Activated CD8-positive, alpha-beta memory T cell treated with anti-CD3 and anti-CD28 coated beads for 36 hours (primary cell): ENCODE data around the gene RTL10. TPM values are rescaled to one million over a fixed set of nuclear protein-coding genes. Genes with fewer than 3 reads are reported as not detected.
"Not testable (repeated sequence)": the region's sequence is repeated elsewhere in the genome, so short reads cannot be mapped to it uniquely, and the experiment has no call there.

Source experiments
- CTCF ChIA-PET: fragments of 350-600 bp; sonication (Branson Sonifier 250); formaldehyde crosslinking; loops from one replicate; lab custom pipeline; 2021; ENCODE audit warnings: antibody characterized with exemption; lab: Charles Lee
- POLR2A ChIA-PET: fragments of 350-600 bp; sonication (Branson Sonifier 250); formaldehyde crosslinking; loops from one replicate; lab custom pipeline; 2021; ENCODE audit warnings: antibody characterized with exemption; lab: Charles Lee
- total RNA-seq, 2 experiments: library from RNA; stranded (reverse); gene quantifications; one replicate each; pipeline ENCODE4 v1.2.3, GENCODE V29; 2021

The RTL10 gene
- total RNA-seq, 2 experiments from 2014 or later: 17.9 to 20.6 TPM

DNA sequence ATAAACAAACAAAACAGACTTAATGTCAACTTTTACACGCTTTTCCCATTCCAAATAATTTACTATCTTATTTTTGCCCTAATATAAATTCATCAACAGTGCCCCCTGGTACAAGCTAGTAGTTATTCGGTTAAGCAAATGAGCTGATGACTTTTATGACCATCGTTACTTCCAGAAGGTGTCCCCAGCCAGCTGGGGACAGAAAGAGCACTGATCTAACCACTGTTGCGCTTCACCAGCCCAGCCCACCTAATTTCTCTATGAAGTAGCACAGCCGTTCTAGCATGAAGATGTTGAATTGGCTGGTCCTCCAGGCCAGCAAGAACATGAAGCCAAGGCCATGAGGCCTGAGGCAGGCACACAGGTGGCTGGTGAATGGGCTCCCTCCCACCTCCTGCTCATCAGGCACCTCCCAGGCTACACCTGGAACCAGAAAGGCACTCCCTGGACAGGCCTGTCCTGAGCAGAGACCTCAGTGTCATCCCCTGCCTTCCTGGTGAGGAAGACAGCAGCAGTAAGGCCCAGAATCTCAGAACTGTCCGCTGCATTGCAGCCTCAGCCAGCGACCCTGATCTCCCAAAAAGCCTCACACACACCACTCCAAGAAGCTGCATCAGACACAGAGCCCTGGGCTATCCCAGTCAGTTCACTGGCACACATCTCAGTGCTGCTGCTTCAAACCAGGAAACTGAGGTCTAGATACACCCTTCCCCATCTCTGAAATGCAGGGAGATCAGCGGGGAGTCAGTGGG lies 12.9 kb downstream of the RTL10 start:
- CTCF ChIA-PET: no interaction called here
- POLR2A ChIA-PET: no interaction called here

DNA sequence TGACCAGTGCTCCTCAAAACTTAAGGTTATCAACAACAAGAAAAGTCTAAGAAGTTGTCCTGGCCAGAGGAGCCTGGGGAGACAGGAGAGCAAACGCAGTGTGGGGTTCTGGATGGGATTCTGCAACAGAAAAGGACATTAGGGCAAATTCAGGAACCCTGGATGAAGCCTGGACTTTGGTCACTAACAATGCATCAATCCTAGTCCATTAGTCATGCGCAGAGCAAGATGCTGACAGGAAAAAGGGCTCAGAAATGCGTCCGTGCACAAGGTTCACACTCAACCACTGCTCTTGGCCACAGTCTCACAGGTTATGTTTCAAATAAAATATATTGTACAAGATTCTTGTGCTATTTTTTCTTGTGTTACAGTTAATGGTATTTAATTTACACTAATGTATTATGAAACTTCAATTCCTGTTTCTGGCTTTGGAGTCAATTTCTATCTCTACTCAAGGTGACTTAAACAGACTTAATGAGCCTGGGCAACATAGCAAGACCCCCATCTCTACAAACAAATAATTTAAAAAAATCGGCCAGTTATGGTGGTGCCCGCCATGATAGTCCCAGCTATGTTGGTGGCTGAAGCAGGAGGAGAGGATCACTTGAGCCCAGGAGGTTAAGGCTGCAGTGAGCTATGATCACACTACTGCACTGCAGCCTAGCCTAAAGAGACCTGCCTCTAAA lies 13.6 kb downstream of the RTL10 start:
- CTCF ChIA-PET: interaction anchor here (0.8 kb wide), 1 partner anchor 69 kb away, joined by 4 read pairs; no protein-coding TSS in a partner anchor
- POLR2A ChIA-PET: no interaction called here

DNA sequence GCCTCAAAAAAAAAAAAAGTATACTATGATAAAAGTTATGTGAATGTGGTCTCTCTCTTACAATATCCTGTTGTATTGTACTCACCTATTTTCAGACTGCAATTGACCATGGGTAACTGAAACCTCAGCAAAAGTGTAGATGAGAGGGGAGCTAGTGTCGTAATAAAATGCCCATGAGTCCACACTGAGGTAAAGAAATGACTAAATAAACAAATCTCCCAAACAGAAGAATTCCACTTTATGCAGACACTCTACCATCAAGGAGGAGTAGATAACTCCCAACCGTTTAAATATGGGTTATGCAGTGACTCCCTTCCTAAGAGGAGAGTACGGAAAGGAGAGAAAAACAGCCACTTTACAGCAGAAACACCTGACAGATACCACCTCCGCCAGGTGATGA lies 14.6 kb downstream of the RTL10 start:
- ChIA-PET CTCF (no interaction called here), POLR2A (no interaction called here)

DNA sequence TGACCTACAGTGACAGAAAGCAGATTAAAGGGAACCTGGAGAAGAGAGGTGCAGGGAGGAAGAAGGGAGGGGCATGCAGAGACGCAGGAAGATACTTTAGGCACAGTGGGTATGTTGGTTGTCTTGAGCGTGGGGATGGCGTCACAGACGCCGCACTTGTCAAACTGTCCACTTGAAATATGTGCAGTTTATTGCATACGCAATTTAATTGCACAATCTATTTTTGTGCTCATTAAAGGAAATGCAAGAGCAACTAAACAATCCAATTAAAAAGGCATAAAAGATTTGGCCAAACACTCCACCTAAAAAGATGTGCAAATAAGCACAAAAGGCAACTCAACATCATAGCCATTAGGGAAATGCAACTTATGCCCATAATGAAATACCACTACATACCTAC lies 16.8 kb downstream of the RTL10 start:
- POLR2A ChIA-PET: no interaction called here
- CTCF ChIA-PET: no interaction called here

DNA sequence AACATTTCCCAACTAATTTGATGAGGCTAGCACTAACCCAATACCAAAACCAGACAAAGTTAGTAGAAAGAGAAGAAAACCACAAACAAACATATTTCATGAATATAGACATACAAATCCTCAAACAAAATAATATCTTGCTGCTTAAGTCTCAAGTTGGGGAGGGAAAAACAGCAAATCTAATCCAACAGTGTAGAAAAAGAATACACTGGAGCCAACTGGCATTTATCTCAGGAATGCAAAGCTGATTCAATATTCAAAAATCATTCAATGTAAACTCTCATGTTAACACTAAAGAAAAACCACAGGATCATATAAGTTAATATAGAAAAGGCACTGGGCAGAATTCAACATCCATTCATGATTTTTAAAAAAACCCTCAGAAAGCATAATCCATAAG lies 18.2 kb downstream of the RTL10 start:
- ChIA-PET POLR2A (interaction anchor here (0.5 kb wide), 1 partner anchor 122 kb away, joined by 4 read pairs; no protein-coding TSS in a partner anchor), CTCF (no interaction called here)

DNA sequence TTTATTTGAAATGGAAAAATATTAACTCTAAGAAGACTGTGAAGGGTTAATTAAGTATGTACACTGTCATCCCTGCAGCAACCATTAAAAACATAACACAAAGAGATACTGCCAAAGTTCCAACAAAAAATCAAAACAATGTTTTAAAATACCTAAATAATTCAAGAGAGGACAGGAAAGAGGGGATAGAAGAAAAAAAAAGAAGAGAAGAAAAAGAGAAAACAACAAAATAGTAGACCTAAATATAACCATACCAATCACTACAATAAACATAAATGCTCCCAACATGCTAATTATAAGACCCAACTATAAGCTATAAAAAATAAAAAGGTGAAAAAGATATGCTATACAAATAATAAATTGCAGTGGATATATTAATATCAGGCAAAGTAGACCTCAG lies 20.1 kb downstream of the RTL10 start:
- CTCF ChIA-PET: no interaction called here
- POLR2A ChIA-PET: no interaction called here

DNA sequence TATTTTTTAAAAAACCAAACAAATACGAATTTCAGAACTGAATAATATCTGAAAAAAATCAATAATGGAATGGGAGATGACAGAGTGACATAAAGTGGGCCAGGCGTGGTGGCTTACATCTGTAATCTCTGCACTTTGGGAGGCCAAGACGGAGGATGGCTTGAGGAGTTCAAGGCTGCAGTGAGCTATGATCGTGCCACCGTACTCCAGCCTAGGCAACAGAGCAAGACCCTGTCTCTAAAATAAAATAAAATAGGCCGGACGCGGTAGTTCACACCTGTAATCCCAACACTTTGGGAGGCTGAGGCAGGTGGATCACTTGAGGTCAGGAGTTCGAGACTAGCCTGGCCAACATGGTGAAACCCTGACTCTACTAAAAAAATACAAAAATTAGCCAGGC lies 21.3 kb downstream of the RTL10 start:
- CTCF ChIA-PET: interaction anchor here (1.7 kb wide), 1 partner anchor 77 kb away, joined by 5 read pairs; no protein-coding TSS in a partner anchor
- POLR2A ChIA-PET: not testable (repeated sequence)

DNA sequence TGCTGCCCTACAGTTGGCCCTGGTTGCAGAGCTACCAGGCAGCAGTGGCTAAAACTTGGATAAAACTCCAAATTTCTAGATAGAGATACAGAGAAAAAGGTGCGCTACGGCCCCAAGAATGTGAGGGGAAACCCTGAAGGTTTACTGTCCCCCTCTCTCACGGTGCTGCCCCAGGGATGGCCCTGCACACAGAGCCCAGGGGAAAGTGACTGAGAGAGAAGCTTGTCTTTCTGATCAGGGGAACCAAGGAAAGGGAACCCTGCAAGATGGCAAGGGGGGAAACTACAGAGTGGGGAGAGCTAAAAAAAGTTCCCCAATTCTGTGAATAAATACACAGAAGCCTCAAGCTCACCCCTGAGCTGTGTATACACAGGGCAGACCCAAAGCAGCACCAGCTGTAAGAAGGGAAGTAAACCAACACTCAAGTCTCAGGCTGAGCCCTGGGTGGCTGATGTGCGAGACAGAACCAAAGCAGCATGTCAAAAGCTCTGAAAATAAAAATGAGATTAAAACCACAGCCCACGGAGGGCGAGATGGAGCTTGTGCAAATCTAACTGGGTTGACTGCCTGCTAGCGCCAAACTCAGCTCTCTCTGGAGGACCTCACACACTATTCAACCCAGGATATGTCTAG lies 22.1 kb downstream of the RTL10 start:
- ChIA-PET POLR2A (interaction anchor here (0.9 kb wide), 1 partner anchor 60 kb away, joined by 3 read pairs; no protein-coding TSS in a partner anchor), CTCF (interaction anchor here (0.6 to 1.7 kb wide), 3 partner anchors 16 to 78 kb away, joined by 3 to 6 read pairs (median 5); no protein-coding TSS in a partner anchor)

DNA sequence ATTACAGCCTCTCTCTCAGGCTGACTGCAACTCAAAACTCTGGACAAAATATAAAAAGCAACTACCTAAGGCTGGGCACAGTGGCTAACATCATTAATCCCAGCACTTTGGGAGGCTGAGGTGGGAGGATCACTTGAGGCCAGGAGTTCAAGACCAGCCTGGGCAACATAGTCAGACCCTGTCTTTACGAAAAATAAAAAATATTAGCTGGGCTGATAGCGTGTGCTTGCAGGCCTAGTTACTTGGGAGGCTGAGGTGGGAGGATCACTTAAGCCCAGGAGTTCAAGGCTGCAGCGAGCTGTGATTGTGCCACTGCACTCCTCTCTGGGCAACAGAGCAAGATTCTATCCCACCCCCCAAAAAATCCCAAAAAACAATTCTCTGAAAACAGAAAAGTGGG lies 22.7 kb downstream of the RTL10 start:
- POLR2A ChIA-PET: interaction anchor here (0.9 kb wide), 1 partner anchor 60 kb away, joined by 3 read pairs; no protein-coding TSS in a partner anchor
- CTCF ChIA-PET: interaction anchor here (1.2 to 1.7 kb wide), 2 partner anchors 20 to 78 kb away, joined by 5 to 6 read pairs; no protein-coding TSS in a partner anchor

DNA sequence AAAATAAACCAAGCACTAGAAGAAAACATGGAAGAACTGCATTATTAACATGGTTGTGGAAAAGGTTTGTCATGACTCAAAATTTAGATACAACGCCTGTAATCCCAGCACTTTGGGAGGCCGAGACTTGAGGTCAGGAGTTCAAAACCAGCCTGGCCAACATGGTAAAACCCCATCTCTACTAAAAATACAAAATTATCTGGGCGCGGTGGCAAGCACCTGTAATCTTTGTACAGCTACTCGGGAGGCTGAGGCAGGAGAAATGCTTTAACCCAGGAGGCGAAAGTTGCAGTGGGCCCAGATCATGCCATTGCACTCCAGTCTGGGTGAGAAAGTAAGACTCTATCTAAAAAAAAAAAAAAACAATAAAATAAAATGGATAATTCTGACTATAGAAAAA lies 23.7 kb downstream of the RTL10 start:
- ChIA-PET CTCF (no interaction called here), POLR2A (no interaction called here)

DNA sequence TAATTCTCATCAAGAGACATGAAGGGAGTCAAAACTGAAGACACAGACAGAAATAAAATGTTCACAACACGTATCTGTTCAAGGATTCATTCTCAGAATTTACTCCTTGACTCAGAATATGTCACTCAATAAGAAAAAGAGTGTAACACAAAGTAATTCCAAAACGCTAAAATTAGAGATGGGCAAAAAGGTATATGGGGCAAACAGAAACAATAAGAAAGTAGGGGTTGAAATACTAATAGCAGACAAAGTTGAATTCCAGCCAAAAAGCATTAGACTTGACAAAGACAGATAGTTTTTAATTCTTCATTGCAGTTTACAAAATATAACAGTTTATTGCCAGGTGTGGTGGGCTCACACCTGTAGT lies 26.7 kb downstream of the RTL10 start:
- POLR2A ChIA-PET: interaction anchor here (0.6 kb wide), 1 partner anchor 590 kb away, joined by 3 read pairs; no protein-coding TSS in a partner anchor
- CTCF ChIA-PET: no interaction called here

DNA sequence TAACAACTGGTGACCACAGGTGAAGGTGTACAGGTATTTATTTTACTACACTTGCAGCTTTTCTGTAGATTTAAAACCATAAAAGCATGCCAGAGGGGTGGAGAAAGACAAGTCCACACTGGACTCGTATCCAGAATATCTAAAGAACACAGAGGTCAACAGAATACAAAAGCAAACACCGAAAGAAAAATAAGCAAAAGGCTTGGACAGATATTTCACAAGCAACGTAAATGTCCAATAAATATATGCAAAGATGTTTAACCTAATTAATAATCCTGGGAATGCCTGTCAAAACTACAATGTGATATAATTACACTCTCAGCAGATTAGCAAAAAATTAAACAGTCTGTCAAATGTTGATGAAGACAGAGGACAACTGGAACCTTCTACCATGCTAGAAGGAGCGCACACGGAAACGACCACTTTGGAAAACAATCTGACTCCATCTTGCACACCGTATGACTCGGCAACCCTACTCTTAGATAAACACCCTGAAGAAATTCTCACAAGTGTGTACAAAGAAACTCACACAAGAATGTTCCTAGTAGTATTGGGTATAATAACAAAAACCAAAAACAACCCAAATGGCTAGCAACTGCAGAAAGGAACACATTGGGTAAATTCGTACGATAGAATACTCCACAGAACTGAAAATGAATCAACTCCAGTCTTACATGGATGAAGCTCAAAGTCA lies 27.2 kb downstream of the RTL10 start:
- POLR2A ChIA-PET: interaction anchor here (0.6 kb wide), 1 partner anchor 591 kb away, joined by 3 read pairs; no protein-coding TSS in a partner anchor
- CTCF ChIA-PET: no interaction called here

DNA sequence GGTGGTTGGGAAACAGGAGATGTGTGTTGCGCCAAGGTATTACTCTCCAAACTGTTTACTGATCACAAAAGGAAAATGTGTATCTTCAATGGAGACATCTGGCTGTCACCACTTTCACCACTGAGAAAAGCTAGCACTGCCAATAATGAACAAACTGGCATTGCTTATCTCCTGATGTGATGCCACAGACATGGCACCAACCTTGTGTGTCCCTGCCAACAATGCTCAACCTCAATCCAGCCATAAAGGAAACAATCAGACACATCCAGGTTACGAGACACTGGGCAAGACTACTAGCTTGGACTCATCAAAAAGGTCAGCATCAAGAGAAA lies 28.1 kb downstream of the RTL10 start:
- ChIA-PET CTCF (no interaction called here), POLR2A (no interaction called here)

DNA sequence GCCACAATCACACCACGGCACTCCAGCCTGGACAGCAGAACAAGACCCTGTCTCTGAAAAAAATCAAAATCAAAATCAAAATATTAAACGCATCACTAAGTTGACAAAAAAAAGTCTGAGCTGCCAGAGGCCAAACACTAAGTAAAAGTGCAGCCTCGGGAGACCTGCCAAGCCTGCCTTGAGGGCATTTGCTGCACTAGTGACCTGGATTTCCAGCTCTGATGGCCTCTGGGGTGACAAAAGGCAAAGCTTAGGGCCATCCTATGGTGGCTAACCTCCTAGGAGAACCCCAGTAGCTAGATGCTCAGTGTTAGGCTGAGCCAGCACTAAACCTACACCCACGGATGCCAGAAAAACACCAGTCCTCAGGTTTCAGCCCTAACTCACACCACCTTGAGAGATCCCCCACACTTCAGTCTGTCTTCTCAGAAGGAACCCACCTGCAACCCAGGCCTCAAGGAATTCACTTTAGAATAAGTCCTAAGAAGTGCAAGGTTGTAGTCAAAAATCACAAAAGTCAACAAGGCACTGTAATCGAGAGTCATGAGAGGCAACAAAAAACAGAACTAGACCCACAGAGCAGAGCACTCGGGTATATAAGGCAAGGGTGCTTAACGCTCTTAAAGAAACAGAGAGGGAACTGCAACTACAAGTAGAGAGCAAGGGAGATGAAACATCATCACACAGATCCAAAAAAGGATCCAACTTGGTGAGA lies 28.6 kb downstream of the RTL10 start:
- ChIA-PET CTCF (no interaction called here), POLR2A (no interaction called here)

DNA sequence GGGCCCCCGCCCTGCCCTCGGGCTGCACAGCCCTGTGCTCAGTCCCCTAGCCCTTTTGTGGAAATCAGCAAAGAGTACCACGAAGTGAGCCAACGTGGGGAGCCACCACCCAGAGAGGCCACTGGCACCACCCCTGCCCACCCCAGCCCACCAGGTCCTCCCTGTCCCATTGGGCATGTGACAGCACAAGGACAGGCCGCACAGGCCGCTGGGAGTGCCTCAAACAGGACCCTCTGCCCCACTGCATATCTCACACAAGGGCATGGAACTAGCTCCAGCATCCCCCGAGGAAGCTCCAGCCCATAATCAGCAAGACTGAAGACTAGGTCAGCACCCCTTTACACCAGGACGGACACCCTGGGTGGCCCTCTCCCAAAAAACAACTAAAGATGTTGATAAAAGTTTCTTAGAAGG lies 29.7 kb downstream of the RTL10 start:
- ChIA-PET CTCF (no interaction called here), POLR2A (no interaction called here)

DNA sequence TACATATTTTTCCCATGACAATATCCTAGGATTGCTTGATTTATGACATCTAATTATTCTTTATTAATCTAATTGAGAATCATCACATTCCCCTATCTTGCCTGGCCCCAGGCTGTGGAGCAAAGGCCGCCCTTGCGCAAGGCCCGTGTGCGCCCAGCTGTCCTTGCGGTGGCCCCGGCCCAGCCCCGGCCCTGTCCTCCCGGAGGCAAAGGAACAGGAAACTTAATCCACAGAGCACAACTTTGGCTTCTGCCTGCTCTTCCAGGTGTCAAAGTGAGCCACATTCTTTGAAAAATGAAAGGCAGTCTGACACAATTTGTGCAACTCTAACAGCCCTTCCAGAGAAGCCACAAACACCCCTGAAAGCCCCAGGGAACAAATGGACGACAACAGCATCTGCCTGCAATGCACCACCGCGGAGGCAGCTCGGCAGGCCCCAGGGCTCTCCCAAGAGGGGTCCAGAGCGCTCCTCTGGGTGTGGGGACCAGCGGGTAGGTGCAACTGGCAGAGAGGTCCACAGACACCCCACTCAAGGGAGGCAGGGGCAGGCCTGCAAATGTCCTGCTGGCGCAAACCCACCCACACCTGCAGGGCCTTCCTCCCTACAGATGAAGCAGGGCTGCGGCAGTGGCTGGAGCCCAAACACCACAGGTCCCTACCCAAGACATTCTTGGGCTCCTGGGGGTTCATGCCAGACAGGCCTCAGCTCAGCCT lies 30.3 kb downstream of the RTL10 start:
- ChIA-PET CTCF (no interaction called here), POLR2A (no interaction called here)

DNA sequence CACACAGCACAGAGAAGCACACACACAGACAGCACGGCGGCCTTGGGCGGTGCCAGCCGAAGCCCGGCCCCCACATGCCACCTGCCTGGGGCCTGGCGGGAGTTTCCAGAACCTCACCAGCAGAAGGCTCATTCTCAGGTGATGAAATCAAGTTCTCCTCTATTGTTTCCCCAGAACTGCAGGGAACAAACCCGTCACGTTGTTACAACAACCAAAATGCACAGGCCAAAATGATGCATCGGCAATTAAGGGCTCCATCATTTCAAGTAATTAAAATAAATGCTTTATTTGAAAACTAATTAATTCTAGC lies 30.8 kb downstream of the RTL10 start:
- CTCF ChIA-PET: no interaction called here

DNA sequence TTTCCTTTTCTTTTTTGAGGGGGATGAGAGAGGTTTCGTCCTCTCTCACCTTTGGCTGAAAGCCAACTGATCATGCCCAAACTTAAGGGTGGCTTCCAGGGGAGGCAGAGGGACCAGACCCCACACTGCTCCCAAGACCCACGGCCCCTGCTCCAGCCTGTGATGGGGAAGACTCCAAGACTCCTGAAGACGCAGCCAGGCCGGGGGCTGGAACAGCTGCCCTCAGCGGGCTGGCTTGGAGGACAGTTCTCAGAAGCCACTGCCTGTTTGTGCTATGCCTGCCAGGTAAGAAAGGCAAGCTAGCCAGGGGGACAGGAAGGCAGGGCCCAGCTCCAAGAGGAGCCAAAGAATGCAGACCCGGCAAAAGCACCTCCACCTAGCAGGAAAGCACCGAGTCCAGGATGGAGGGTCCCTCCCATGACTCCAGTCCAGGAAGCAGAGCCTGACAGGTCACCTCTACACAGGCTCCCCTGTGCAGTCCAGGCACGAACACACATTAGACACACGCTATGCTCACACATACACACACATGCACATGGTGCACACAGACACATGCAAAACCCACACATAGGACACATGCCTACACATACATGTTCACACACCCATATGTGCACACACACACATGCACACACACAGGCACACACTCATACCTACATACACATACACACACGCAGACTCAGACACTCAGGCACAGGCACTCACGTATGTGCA lies 31.3 kb downstream of the RTL10 start:
- POLR2A ChIA-PET: no interaction called here
- CTCF ChIA-PET: no interaction called here

More for the DNA sequence above, 30.8 kb downstream of the RTL10 start:
- POLR2A ChIA-PET: no interaction called here
